CD14-positive monocyte (primary cell): Measurements from ENCODE around the gene MTHFR. TPM values are rescaled to one million over a fixed set of nuclear protein-coding genes. Genes with fewer than 3 reads are reported as not detected.

ENCODE experiments used
- DNase-seq, 3 donors: peaks; one replicate each; pipeline ENCODE4 v3.0.0-alpha.2; 2011 to 2022
- H2AFZ ChIP-seq: 2 replicates; pipeline ENCODE4 v1.6.0; 2012; ENCODE audit warnings: mild to moderate bottlenecking, low read depth, low read length, inconsistent platforms; ENCODE audit not compliant: insufficient read depth, poor library complexity, severe bottlenecking
- H3K27ac ChIP-seq, 2 donors: 1 replicate in 1 of 2; 2 replicates in 1 of 2; pipeline ENCODE4 v1.5.1; 2012 to 2013; ENCODE audit warnings: low read length in 2 of 2, control low read depth in 1 of 2, inconsistent platforms in 1 of 2, low read depth in 1 of 2, mild to moderate bottlenecking in 1 of 2
- H3K27me3 ChIP-seq, 2 donors: one replicate each; pipeline versions ENCODE4 v1.6.0 to v1.6.1; 2011 to 2013; ENCODE audit warnings: low read length in 2 of 2; ENCODE audit not compliant: control insufficient read depth in 2 of 2, insufficient read depth in 2 of 2
- H3K36me3 ChIP-seq, 2 donors: replicated peaks in 1 of 2; 1 replicate in 1 of 2; 2 replicates in 1 of 2; pipeline versions ENCODE4 v1.5.1 to v1.6.1; 2012 to 2013; ENCODE audit warnings: low read length in 2 of 2, control low read depth in 1 of 2, inconsistent platforms in 1 of 2, mild to moderate bottlenecking in 1 of 2; ENCODE audit not compliant: insufficient read depth in 2 of 2, control insufficient read depth in 1 of 2
- H3K4me1 ChIP-seq, 2 donors: 1 replicate in 1 of 2; 2 replicates in 1 of 2; pipeline versions ENCODE4 v1.5.1 to v1.6.1; 2012 to 2013; ENCODE audit warnings: low read length in 2 of 2, control low read depth in 1 of 2, inconsistent platforms in 1 of 2, mild to moderate bottlenecking in 1 of 2, moderate library complexity in 1 of 2; ENCODE audit not compliant: insufficient read depth in 2 of 2, control insufficient read depth in 1 of 2
- H3K4me2 ChIP-seq: replicated peaks from 2 replicates; pipeline ENCODE3; 2012; ENCODE audit warnings: low read length, moderate library complexity, mild to moderate bottlenecking; ENCODE audit not compliant: poor library complexity, severe bottlenecking; ENCODE audit errors: extremely low read depth
- H3K4me3 ChIP-seq, 3 experiments: fragments of 200-600 bp in 1 of 3; sonication (generic) in 1 of 3; replicated peaks in 1 of 3; 1 replicate in 2 of 3; 2 replicates in 1 of 3; pipeline ENCODE4 v1.5.1; 2011 to 2013; ENCODE audit warnings: low read length in 3 of 3, mild to moderate bottlenecking in 3 of 3, control low read depth in 2 of 3, low read depth in 2 of 3, inconsistent platforms in 1 of 3, moderate library complexity in 1 of 3
- H3K79me2 ChIP-seq: 2 replicates; pipeline ENCODE4 v1.6.0; 2012; ENCODE audit warnings: mild to moderate bottlenecking, control low read depth, inconsistent platforms, low read length, moderate library complexity; ENCODE audit not compliant: insufficient read depth
- H3K9ac ChIP-seq: 2 replicates; pipeline ENCODE4 v1.6.0; 2017; ENCODE audit warnings: low read length, mild to moderate bottlenecking; ENCODE audit not compliant: insufficient read depth, poor library complexity, severe bottlenecking
- H3K9me3 ChIP-seq, 2 donors: replicated peaks in 1 of 2; 1 replicate in 1 of 2; 2 replicates in 1 of 2; pipeline versions ENCODE4 v1.5.1 to v1.6.1; 2012 to 2013; ENCODE audit warnings: low read length in 2 of 2, control low read depth in 1 of 2; ENCODE audit not compliant: control insufficient read depth in 1 of 2, insufficient read depth in 1 of 2
- H4K20me1 ChIP-seq: 2 replicates; pipeline ENCODE4 v1.6.0; 2012; ENCODE audit warnings: mild to moderate bottlenecking, low read length, control low read depth, moderate library complexity; ENCODE audit not compliant: insufficient read depth
- H3K27ac Mint-ChIP-seq, 7 donors: one replicate each; pipeline ENCODE4 v1.8.0; 2020; ENCODE audit warnings: mild to moderate bottlenecking in 7 of 7, mixed read lengths in 7 of 7, moderate library complexity in 6 of 7, inconsistent platforms in 2 of 7
- H3K27me3 Mint-ChIP-seq, 3 donors: one replicate each; pipeline ENCODE4 v1.8.0; 2021 to 2022; ENCODE audit warnings: low read depth in 3 of 3, mild to moderate bottlenecking in 3 of 3, mixed read lengths in 3 of 3, moderate library complexity in 3 of 3, inconsistent platforms in 1 of 3
- H3K36me3 Mint-ChIP-seq, 2 donors: one replicate each; pipeline ENCODE4 v1.8.0; 2020; ENCODE audit warnings: mixed read lengths in 2 of 2, inconsistent platforms in 1 of 2, mild to moderate bottlenecking in 1 of 2
- H3K4me1 Mint-ChIP-seq: one replicate; pipeline ENCODE4 v1.8.0; 2020; ENCODE audit warnings: mild to moderate bottlenecking, mixed read lengths
- H3K4me3 Mint-ChIP-seq, 2 donors: one replicate each; pipeline ENCODE4 v1.8.0; 2020; ENCODE audit warnings: mild to moderate bottlenecking in 2 of 2, mixed read lengths in 2 of 2, moderate library complexity in 1 of 2
- H3K9me3 Mint-ChIP-seq, 7 donors: one replicate each; pipeline ENCODE4 v1.8.0; 2020 to 2022; ENCODE audit warnings: mixed read lengths in 7 of 7, mild to moderate bottlenecking in 6 of 7, moderate library complexity in 6 of 7, inconsistent platforms in 2 of 7
- CTCF ChIP-seq: fragments of 200-600 bp; IDR thresholded peaks from one replicate; pipeline ENCODE4 v1.8.0; 2022; ENCODE audit warnings: antibody characterized with exemption, mild to moderate bottlenecking
- WGBS: methylation state at CpG from one replicate; pipeline ENCODE4 v1.1.5; 2013; ENCODE audit warnings: missing lambda C conversion rate; ENCODE audit not compliant: insufficient coverage; 5-methylcytosine and 5-hydroxymethylcytosine counted together
- intact Hi-C, 2 donors: fragments of 100-400 bp; cut with micrococcal nuclease; formaldehyde crosslinking; loops; one replicate each; pipeline versions ENCODE4 v1.15.0 to v1.15.1; 2023
- polyA plus RNA-seq, 3 donors: library from polyadenylated mRNA; depleted of rRNA in 1 of 3; unstranded in 2 of 3; stranded (reverse) in 1 of 3; fragments of 300-500 nt in 2 of 3; fragments of >200 nt in 1 of 3; fragmentation: Illumina TruSeq in 2 of 3; gene quantifications; 1 replicate in 2 of 3; 2 replicates in 1 of 3; pipeline ENCODE4 v1.2.3, GENCODE V29; 2012 to 2021

The MTHFR gene
- polyA plus RNA-seq, 3 donors = 4.5 to 41.9 (median 8.5) TPM

GRCh38 chr1:11772458-11772857, 33.3 kb downstream of the MTHFR start:
- peaks cover 6% of the 10 kb centered on the region for H3K4me1 Mint-ChIP-seq
- H3K36me3 Mint-ChIP-seq = no peaks in the 10 kb centered on the region
- H3K4me1 ChIP-seq = peaks cover 4 to 10% of the 10 kb centered on the region in 2 donors
- H3K79me2 ChIP-seq = no peaks in the 10 kb centered on the region
- WGBS = no CpG with 5 or more reads among the region's 5 CpGs
- peaks cover 0 to under 1% (median 0%) of the 10 kb centered on the region in 3 donors for H3K27me3 Mint-ChIP-seq
- H3K9me3 Mint-ChIP-seq = no peaks in the 10 kb centered on the region
- H3K36me3 ChIP-seq = no peaks in the 10 kb centered on the region
- no peak for DNase-seq
- H3K4me2 ChIP-seq = no peak overlapping the region
- no peak overlapping the region for H3K27ac ChIP-seq
- no peak overlapping the region for H3K9ac ChIP-seq
- H3K4me3 ChIP-seq = no peak overlapping the region
- no peak overlapping the region for H3K4me3 Mint-ChIP-seq
- no peaks in the 10 kb centered on the region for H3K27me3 ChIP-seq
- intact Hi-C loops = no loop called here
- H3K9me3 ChIP-seq = no peaks in the 10 kb centered on the region
- H2AFZ ChIP-seq = peak overlapping the region; percentile 6
- H4K20me1 ChIP-seq = no peaks in the 10 kb centered on the region
- peak overlapping the region in 1 of 7 donors; percentile 2 for H3K27ac Mint-ChIP-seq
- TF ChIP-seq CTCF = no peak

GRCh38 chr1:11771481-11772043, 34.2 kb downstream of the MTHFR start:
- DNase-seq = no peak
- H3K36me3 Mint-ChIP-seq = no peaks in the 10 kb centered on the region
- H3K4me1 Mint-ChIP-seq = peaks cover 6% of the 10 kb centered on the region
- Histone ChIP-seq H3K4me1 (peaks cover 4 to 10% of the 10 kb centered on the region in 2 donors), H3K9me3 (no peaks in the 10 kb centered on the region), H2AFZ (no peak overlapping the region), H3K36me3 (no peaks in the 10 kb centered on the region), H3K4me3 (no peak overlapping the region), H3K27ac (no peak overlapping the region), H3K79me2 (no peaks in the 10 kb centered on the region), H4K20me1 (no peaks in the 10 kb centered on the region), H3K9ac (no peak overlapping the region), H3K27me3 (no peaks in the 10 kb centered on the region), H3K4me2 (no peak overlapping the region)
- no peaks in the 10 kb centered on the region for H3K9me3 Mint-ChIP-seq
- intact Hi-C loops = no loop called here
- TF ChIP-seq CTCF = no peak
- WGBS = 71% methylated on average over 9 of the region's 11 CpGs
- H3K27ac Mint-ChIP-seq = no peak overlapping the region
- no peak overlapping the region for H3K4me3 Mint-ChIP-seq
- H3K27me3 Mint-ChIP-seq = peaks cover 0 to 5% (median 0%) of the 10 kb centered on the region in 3 donors
